ENCODE data around the gene EIF3L.

The EIF3L gene

DNA sequence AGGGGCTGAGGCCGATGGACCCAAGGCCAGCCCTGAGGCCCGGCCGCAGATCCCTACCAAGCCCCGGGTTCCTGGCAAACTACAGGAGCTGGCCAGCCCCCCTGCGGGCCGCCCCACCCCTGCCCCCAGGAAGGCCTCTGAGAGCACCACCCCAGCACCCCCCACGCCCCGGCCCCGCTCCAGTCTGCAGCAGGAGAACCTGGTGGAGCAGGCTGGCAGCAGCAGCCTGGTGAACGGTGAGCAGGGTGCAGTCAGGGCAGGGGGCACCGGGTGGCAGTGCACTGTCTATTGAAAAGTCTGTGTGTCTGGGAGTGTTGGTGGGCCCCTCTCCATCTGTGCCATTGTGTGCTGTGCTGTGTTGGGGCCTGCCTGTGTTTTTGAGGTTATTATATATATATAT, 73.0 kb downstream of the EIF3L start:
- Histone ChIP-seq H4K20me1 (ENCODE audit: insufficient read depth, low read length) (no peaks in the 10 kb centered on the region), H3K27me3 (ENCODE audit: insufficient read depth, low read length, poor library complexity) (no peaks in the 10 kb centered on the region), H3K36me3 (ENCODE audit: insufficient read depth, low read length) (peaks cover 36% of the 10 kb centered on the region), H3K4me3 (ENCODE audit: low read depth in 1 of 2, low read length in 2 of 2) (no peak overlapping the region), H3K9me3 (ENCODE audit: insufficient read depth, low read length, severe bottlenecking) (no peaks in the 10 kb centered on the region), H3K4me2 (ENCODE audit: insufficient read depth, low read length) (no peak overlapping the region), H2AFZ (ENCODE audit: low read depth, low read length) (no peak overlapping the region), H3K4me1 (ENCODE audit: insufficient read depth, low read length) (no peaks in the 10 kb centered on the region), H3K79me2 (ENCODE audit: insufficient read depth, low read length) (no peaks in the 10 kb centered on the region), H3K27ac (ENCODE audit: low read length) (no peak overlapping the region), H3K9ac (ENCODE audit: low read depth, low read length) (no peak overlapping the region)
- no peak for TF ChIP-seq EZH2 (IDR thresholded peaks at IDR 0.05; ENCODE audit: borderline replicate concordance, low read depth, low read length, severe bottlenecking)
- TF ChIP-seq, protein P1, sequence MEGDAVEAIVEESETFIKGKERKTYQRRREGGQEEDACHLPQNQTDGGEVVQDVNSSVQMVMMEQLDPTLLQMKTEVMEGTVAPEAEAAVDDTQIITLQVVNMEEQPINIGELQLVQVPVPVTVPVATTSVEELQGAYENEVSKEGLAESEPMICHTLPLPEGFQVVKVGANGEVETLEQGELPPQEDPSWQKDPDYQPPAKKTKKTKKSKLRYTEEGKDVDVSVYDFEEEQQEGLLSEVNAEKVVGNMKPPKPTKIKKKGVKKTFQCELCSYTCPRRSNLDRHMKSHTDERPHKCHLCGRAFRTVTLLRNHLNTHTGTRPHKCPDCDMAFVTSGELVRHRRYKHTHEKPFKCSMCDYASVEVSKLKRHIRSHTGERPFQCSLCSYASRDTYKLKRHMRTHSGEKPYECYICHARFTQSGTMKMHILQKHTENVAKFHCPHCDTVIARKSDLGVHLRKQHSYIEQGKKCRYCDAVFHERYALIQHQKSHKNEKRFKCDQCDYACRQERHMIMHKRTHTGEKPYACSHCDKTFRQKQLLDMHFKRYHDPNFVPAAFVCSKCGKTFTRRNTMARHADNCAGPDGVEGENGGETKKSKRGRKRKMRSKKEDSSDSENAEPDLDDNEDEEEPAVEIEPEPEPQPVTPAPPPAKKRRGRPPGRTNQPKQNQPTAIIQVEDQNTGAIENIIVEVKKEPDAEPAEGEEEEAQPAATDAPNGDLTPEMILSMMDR (IDR thresholded peaks at IDR 0.05; ENCODE audit: borderline replicate concordance, extremely low read depth, low read length, poor library complexity, severe bottlenecking): peak; percentile 33
- peak; percentile 20 for DNase-seq
- ATAC-seq (ENCODE audit: insufficient read depth, low read depth): peak; percentile 59; the same call in 1 of the 3 replicates

- H2AFZ ChIP-seq (ENCODE audit: low read depth, low read length): no peak overlapping the region
- ATAC-seq (ENCODE audit: insufficient read depth, low read depth): no peak
- H3K4me2 ChIP-seq (ENCODE audit: insufficient read depth, low read length): no peak overlapping the region
- no peaks in the 10 kb centered on the region for H4K20me1 ChIP-seq (ENCODE audit: insufficient read depth, low read length)
- H3K9me3 ChIP-seq (ENCODE audit: insufficient read depth, low read length, severe bottlenecking): no peaks in the 10 kb centered on the region
- H3K27me3 ChIP-seq (ENCODE audit: insufficient read depth, low read length, poor library complexity): no peaks in the 10 kb centered on the region
- DNase-seq: no peak
- peaks cover 31% of the 10 kb centered on the region for H3K36me3 ChIP-seq (ENCODE audit: insufficient read depth, low read length)
- H3K4me1 ChIP-seq (ENCODE audit: insufficient read depth, low read length): no peaks in the 10 kb centered on the region
- H3K4me3 ChIP-seq (ENCODE audit: low read depth in 1 of 2, low read length in 2 of 2): no peak overlapping the region
- H3K79me2 ChIP-seq (ENCODE audit: insufficient read depth, low read length): no peaks in the 10 kb centered on the region
- no peak for TF ChIP-seq EZH2 (IDR thresholded peaks at IDR 0.05; ENCODE audit: borderline replicate concordance, low read depth, low read length, severe bottlenecking)
- TF ChIP-seq, protein P1 (IDR thresholded peaks at IDR 0.05; ENCODE audit: borderline replicate concordance, extremely low read depth, low read length, poor library complexity, severe bottlenecking): no peak
- no peak overlapping the region for H3K9ac ChIP-seq (ENCODE audit: low read depth, low read length)
- no peak overlapping the region for H3K27ac ChIP-seq (ENCODE audit: low read length)
Observed at GRCh38 chr22:37923927-37924326, 74.7 kb downstream of the EIF3L start.

- DNase-seq: no peak
- no peak overlapping the region for H2AFZ ChIP-seq (ENCODE audit: low read depth, low read length)
- no peaks in the 10 kb centered on the region for H4K20me1 ChIP-seq (ENCODE audit: insufficient read depth, low read length)
- peaks cover 33% of the 10 kb centered on the region for H3K36me3 ChIP-seq (ENCODE audit: insufficient read depth, low read length)
- no peaks in the 10 kb centered on the region for H3K79me2 ChIP-seq (ENCODE audit: insufficient read depth, low read length)
- H3K9ac ChIP-seq (ENCODE audit: low read depth, low read length): no peak overlapping the region
- no peak overlapping the region for H3K4me3 ChIP-seq (ENCODE audit: low read depth in 1 of 2, low read length in 2 of 2)
- no peak overlapping the region for H3K4me2 ChIP-seq (ENCODE audit: insufficient read depth, low read length)
- no peak for TF ChIP-seq EZH2 (IDR thresholded peaks at IDR 0.05; ENCODE audit: borderline replicate concordance, low read depth, low read length, severe bottlenecking)
- TF ChIP-seq, protein P1 (IDR thresholded peaks at IDR 0.05; ENCODE audit: borderline replicate concordance, extremely low read depth, low read length, poor library complexity, severe bottlenecking): no peak
- no peak overlapping the region for H3K27ac ChIP-seq (ENCODE audit: low read length)
- no peaks in the 10 kb centered on the region for H3K9me3 ChIP-seq (ENCODE audit: insufficient read depth, low read length, severe bottlenecking)
- H3K27me3 ChIP-seq (ENCODE audit: insufficient read depth, low read length, poor library complexity): no peaks in the 10 kb centered on the region
- H3K4me1 ChIP-seq (ENCODE audit: insufficient read depth, low read length): no peaks in the 10 kb centered on the region
- ATAC-seq (ENCODE audit: insufficient read depth, low read depth): no peak
Observed at GRCh38 chr22:37924386-37925065, 75.3 kb downstream of the EIF3L start.

Measured in DND-41 (cell line).